K562 (cell line): ENCODE data around the gene BFSP2. TPM values are rescaled to one million over a fixed set of nuclear protein-coding genes. Genes with fewer than 3 reads are reported as not detected.

Experiments used
- ATAC-seq: fragments of 200-7000 bp; cut with Tn5 transposase; 3 replicates; pipeline ENCODE4 v1.9.1; 2020; ENCODE audit warnings: moderate library complexity
- BruUV-seq: library from RNA; stranded (reverse); fragments of 400-500 nt; replicated peaks from 2 replicates; lab custom pipeline; 2021; lab: Mats Ljungman, UMichigan
- CTCF ChIA-PET: fragments of 300-600 bp; formaldehyde crosslinking; extraction: SDS; loops from one replicate; lab custom pipeline; 2021; ENCODE audit warnings: low intra/inter-chr PET ratio; lab: Yijun Ruan, JAX
- POLR2A ChIA-PET: fragments of 300-600, 350-650 bp; sonication (Branson Sonifier 250); formaldehyde crosslinking; extraction: SDS; loops from one replicate; lab custom pipeline; 2021; ENCODE audit warnings: antibody characterized with exemption, inconsistent platforms; lab: Yijun Ruan, JAX
- DNase-seq, 4 experiments: peaks; one replicate each; pipeline versions ENCODE4 v3.0.0 to v3.0.0-alpha.2; 2011 to 2018; ENCODE audit warnings: low spot score in 3 of 4, mixed read lengths in 3 of 4; ENCODE audit errors: extremely low read depth in 1 of 4
- FAIRE-seq: peaks from 2 replicates; lab custom pipeline; 2011; peaks lifted over from hg19 to GRCh38; lab: Jason Lieb, UNC
- H2AFZ ChIP-seq: 2 replicates; pipeline ENCODE4 v1.6.0; 2011; ENCODE audit warnings: low read depth, low read length, control low read depth, inconsistent platforms
- H3K27ac ChIP-seq: fragments of 200-600 bp; 3 replicates; pipeline ENCODE4 v1.8.0; 2011; ENCODE audit warnings: low read depth, mild to moderate bottlenecking, control low read depth, inconsistent platforms, low read length, moderate library complexity, mixed read lengths; ENCODE audit errors: extremely low read depth
- H3K27me3 ChIP-seq, 2 experiments: fragments of 300-600 bp in 1 of 2; 2 replicates in 1 of 2; 3 replicates in 1 of 2; pipeline versions ENCODE4 v1.6.0 to v1.8.0; 2011; ENCODE audit warnings: inconsistent platforms in 2 of 2, low read length in 2 of 2, mild to moderate bottlenecking in 1 of 2, mixed read lengths in 1 of 2, moderate library complexity in 1 of 2; ENCODE audit not compliant: control insufficient read depth in 2 of 2, insufficient read depth in 2 of 2
- H3K36me3 ChIP-seq: fragments of 300-600 bp; 3 replicates; pipeline ENCODE4 v1.8.0; 2011; ENCODE audit warnings: mild to moderate bottlenecking, low read length, inconsistent platforms; ENCODE audit not compliant: control insufficient read depth, insufficient read depth
- H3K4me1 ChIP-seq, 2 experiments: fragments of 200-600 bp in 1 of 2; replicated peaks in 1 of 2; 2 replicates in 1 of 2; 3 replicates in 1 of 2; pipeline versions ENCODE4 v1.5.1 to v1.8.0; 2011; ENCODE audit warnings: inconsistent platforms in 2 of 2, low read length in 2 of 2, mild to moderate bottlenecking in 1 of 2, mixed read lengths in 1 of 2, moderate library complexity in 1 of 2; ENCODE audit not compliant: control insufficient read depth in 2 of 2, insufficient read depth in 2 of 2
- H3K4me2 ChIP-seq: 2 replicates; pipeline ENCODE4 v1.6.1; 2011; ENCODE audit warnings: low read length, control low read depth, inconsistent platforms, mixed read lengths; ENCODE audit not compliant: insufficient read depth
- H3K4me3 ChIP-seq: fragments of 200-600 bp; sonication (generic), shearing (Covaris generic); 2 replicates; pipeline ENCODE4 v1.5.1; 2016; ENCODE audit warnings: control low read depth, inconsistent platforms
- H3K79me2 ChIP-seq: fragments of 200-600 bp; 3 replicates; pipeline ENCODE4 v1.8.0; 2011; ENCODE audit warnings: low read length, inconsistent platforms; ENCODE audit not compliant: control insufficient read depth, insufficient read depth
- H3K9ac ChIP-seq, 2 experiments: 2 replicates each; pipeline versions ENCODE4 v1.6.0 to v1.6.1; 2011; ENCODE audit warnings: low read depth in 2 of 2, low read length in 2 of 2, control low read depth in 1 of 2, inconsistent platforms in 1 of 2, mild to moderate bottlenecking in 1 of 2, mixed read lengths in 1 of 2; ENCODE audit not compliant: insufficient read depth in 1 of 2
- H3K9me1 ChIP-seq: one replicate; pipeline ENCODE4 v1.6.0; 2011; ENCODE audit warnings: inconsistent platforms, mild to moderate bottlenecking, low read length, moderate library complexity; ENCODE audit not compliant: control insufficient read depth, insufficient read depth
- H3K9me3 ChIP-seq: replicated peaks from 2 replicates; pipeline ENCODE4 v1.5.1; 2011; ENCODE audit warnings: low read depth, low read length, inconsistent platforms; ENCODE audit not compliant: control insufficient read depth, insufficient read depth
- H4K20me1 ChIP-seq: replicated peaks from 2 replicates; pipeline ENCODE4 v1.6.1; 2011; ENCODE audit warnings: low read length, inconsistent platforms, mixed read lengths; ENCODE audit not compliant: control insufficient read depth, insufficient read depth
- AFF4 ChIP-seq: sonication (generic); formaldehyde crosslinking; IDR thresholded peaks from 2 replicates; pipeline ENCODE4 v1.8.0; 2023; ENCODE audit warnings: mild to moderate bottlenecking, missing genetic modification reagents
- FUS ChIP-seq: fragments of 200-400 bp; formaldehyde crosslinking; optimal IDR thresholded peaks from 2 replicates; pipeline ENCODE3; 2017; ENCODE audit warnings: low read depth, low read length
- GATAD2A ChIP-seq: fragments of 450-650 bp; IDR thresholded peaks from 2 replicates; pipeline ENCODE4 v1.6.1; 2017
- KLF13 ChIP-seq: fragments of 450-650 bp; IDR thresholded peaks from 2 replicates; pipeline ENCODE4 v1.6.1; 2016; ENCODE audit warnings: missing genetic modification characterization, low read depth, mild to moderate bottlenecking, missing compliant biosample characterization, moderate library complexity, borderline replicate concordance
- POU5F1 ChIP-seq: fragments of 150-350 bp; IDR thresholded peaks from 2 replicates; pipeline ENCODE4 v1.6.1; 2014; ENCODE audit warnings: borderline replicate concordance, low read length, low read depth, mild to moderate bottlenecking; ENCODE audit not compliant: partially characterized antibody
- SMAD1 ChIP-seq: fragments of 150-350 bp; IDR thresholded peaks from 2 replicates; pipeline ENCODE4 v1.6.1; 2014; ENCODE audit warnings: low read length, low read depth; ENCODE audit not compliant: partially characterized antibody
- SMARCE1 ChIP-seq: fragments of 450-650 bp; IDR thresholded peaks from 2 replicates; pipeline ENCODE4 v1.7.1; 2016; ENCODE audit warnings: mild to moderate bottlenecking
- ZC3H11A ChIP-seq: IDR thresholded peaks from 2 replicates; pipeline ENCODE4 v1.6.1; 2012; ENCODE audit warnings: low read depth, low read length, improper control_type of control experiment
- ZNF518B ChIP-seq: fragments of 250-450 bp; sonication (Bioruptor Pico); IDR thresholded peaks from 2 replicates; pipeline ENCODE4 v1.5.0; 2021; ENCODE audit warnings: mild to moderate bottlenecking, moderate library complexity
- ZNF785 ChIP-seq: fragments of 250-450 bp; sonication (Bioruptor Pico); IDR thresholded peaks from 2 replicates; pipeline ENCODE4 v1.4.0; 2020; ENCODE audit warnings: mild to moderate bottlenecking
- WGBS: fragments of 100-300 bp; shearing (Covaris generic); methylation state at CpG from one replicate; pipeline ENCODE4 v1.1.6; 2016; ENCODE audit warnings: low coverage, mixed read lengths; ENCODE audit not compliant: insufficient coverage; ENCODE audit errors: missing lambda C conversion rate; 5-methylcytosine and 5-hydroxymethylcytosine counted together
- in situ Hi-C: fragments of 300-500 bp; cut with MboI; formaldehyde crosslinking; loops from 4 replicates; pipeline ENCODE4 v1.15.0; 2018; ENCODE audit warnings: inconsistent platforms, mixed read lengths
- intact Hi-C: fragments of 100-400 bp; cut with micrococcal nuclease; formaldehyde crosslinking; loops from 2 replicates; pipeline ENCODE4 v1.14.2; 2022
- polyA plus RNA-seq, 8 experiments: library from polyadenylated mRNA; depleted of rRNA in 4 of 8; stranded (reverse) in 5 of 8; unstranded in 3 of 8; fragments of >200 nt; fragmentation: Nextera tagmentation in 2 of 8; fragmentation: Illumina TruSeq in 1 of 8; extraction: Ambion mirVana in 2 of 8; extraction: Trizol in 1 of 8; gene quantifications; 2 replicates each; pipeline versions ENCODE4 v1.2.1 to v1.2.3, GENCODE V29; 2011 to 2014; ENCODE audit warnings: inconsistent platforms in 1 of 8, missing spikeins in 1 of 8
- total RNA-seq, 7 experiments: library from RNA; depleted of rRNA in 6 of 7; stranded (reverse); fragments of >200 nt in 6 of 7; fragmentation: Illumina TruSeq in 2 of 7; extraction: Trizol in 2 of 7; gene quantifications; 2 replicates each; pipeline versions ENCODE4 v1.2.1 to v1.2.3, GENCODE V29; 2011 to 2021; ENCODE audit warnings: low replicate concordance in 1 of 7
- TF ChIP-seq, protein P1 (sequence below): fragments of 450-650 bp; IDR thresholded peaks from 2 replicates; pipeline ENCODE4 v1.7.1; 2018; ENCODE audit warnings: mild to moderate bottlenecking, low read depth; ENCODE audit not compliant: partially characterized antibody

The BFSP2 gene
- total and polyA plus RNA-seq, 9 of the 15 experiments (the other 6 are each of a cell fraction or from before 2014, with no cell fraction given): not detected

DNA sequence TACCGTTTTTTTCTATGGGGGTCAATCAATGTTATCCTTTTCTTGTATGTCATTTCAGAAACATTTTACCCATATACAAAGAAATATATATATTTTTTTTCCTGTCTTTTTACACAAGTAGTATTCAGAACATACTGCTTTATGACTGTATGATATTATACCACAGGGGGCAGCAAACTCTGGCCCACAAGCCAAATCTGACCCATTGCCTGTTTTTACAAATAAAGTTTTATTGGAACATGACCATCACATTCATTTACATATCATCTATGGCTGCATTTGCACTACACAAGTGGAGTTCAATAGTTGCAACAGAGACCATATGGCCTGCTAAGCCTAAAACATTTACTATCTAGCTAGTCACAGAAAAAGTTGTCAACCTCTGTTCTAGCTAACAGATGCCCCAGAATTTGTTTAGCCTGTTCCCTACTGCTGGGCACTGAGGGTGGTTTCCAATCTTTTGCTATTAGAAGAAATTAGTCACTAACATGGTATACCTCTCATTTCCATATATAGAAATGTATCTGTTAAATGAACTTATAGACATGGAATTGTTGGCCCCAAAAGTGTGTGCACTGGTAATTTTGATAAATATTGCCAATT is 57.7 kb downstream of the BFSP2 start (continued):
- TF ChIP-seq ZNF518B (CRISPR knock-in tag): no peak

DNA sequence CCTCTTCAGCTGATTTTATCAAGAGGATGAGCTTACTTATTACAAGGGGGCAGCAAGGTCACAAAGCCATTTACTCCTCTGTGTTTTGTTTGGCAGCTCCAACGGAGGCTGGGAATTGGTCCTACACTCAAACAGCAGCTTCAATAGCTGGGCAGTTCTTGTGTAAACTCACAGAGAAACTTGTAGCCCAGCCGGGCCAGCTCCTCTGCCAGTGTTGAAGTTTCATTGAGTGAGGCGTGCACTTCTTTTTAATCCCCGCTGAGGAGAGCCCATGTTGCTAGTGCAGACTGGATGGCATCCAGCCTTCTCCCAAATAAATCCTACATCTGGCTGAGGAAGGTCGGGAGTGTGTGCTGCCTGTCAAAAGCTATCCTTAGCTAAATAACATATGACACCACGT is 59.5 kb downstream of the BFSP2 start:
- no peaks in the 10 kb centered on the region for H3K4me1 ChIP-seq
- H3K9me3 ChIP-seq: no peaks in the 10 kb centered on the region
- H3K27me3 ChIP-seq: peaks cover 5 to 9% of the 10 kb centered on the region in 2 experiments; a peak in 3 of 5 replicates
- CTCF ChIA-PET: no interaction called here
- no peak overlapping the region for H3K9ac ChIP-seq
- H3K9me1 ChIP-seq: no peaks in the 10 kb centered on the region
- no peak for FAIRE-seq
- H3K27ac ChIP-seq: no peak overlapping the region
- no peak overlapping the region for H2AFZ ChIP-seq
- BruUV-seq: no TSS peak
- in situ Hi-C loops (no loop called here), intact Hi-C loops (no loop called here)
- H3K79me2 ChIP-seq: no peaks in the 10 kb centered on the region
- no peaks in the 10 kb centered on the region for H4K20me1 ChIP-seq
- no peak overlapping the region for H3K4me2 ChIP-seq
- H3K36me3 ChIP-seq: no peaks in the 10 kb centered on the region
- 2% methylated on average over 6 of the region's 6 CpGs for WGBS
- no peak overlapping the region for H3K4me3 ChIP-seq
- DNase-seq: no peak
- ATAC-seq: no peak
- POLR2A ChIA-PET: no interaction called here
- TF ChIP-seq ZC3H11A (no peak), POU5F1 (no peak), KLF13 (tag) (no peak), ZNF785 (CRISPR knock-in tag) (no peak), AFF4 (CRISPR knock-in tag) (no peak), SMAD1 (no peak), SMARCE1 (no peak), GATAD2A (no peak), FUS (no peak)
- TF ChIP-seq, protein P1, sequence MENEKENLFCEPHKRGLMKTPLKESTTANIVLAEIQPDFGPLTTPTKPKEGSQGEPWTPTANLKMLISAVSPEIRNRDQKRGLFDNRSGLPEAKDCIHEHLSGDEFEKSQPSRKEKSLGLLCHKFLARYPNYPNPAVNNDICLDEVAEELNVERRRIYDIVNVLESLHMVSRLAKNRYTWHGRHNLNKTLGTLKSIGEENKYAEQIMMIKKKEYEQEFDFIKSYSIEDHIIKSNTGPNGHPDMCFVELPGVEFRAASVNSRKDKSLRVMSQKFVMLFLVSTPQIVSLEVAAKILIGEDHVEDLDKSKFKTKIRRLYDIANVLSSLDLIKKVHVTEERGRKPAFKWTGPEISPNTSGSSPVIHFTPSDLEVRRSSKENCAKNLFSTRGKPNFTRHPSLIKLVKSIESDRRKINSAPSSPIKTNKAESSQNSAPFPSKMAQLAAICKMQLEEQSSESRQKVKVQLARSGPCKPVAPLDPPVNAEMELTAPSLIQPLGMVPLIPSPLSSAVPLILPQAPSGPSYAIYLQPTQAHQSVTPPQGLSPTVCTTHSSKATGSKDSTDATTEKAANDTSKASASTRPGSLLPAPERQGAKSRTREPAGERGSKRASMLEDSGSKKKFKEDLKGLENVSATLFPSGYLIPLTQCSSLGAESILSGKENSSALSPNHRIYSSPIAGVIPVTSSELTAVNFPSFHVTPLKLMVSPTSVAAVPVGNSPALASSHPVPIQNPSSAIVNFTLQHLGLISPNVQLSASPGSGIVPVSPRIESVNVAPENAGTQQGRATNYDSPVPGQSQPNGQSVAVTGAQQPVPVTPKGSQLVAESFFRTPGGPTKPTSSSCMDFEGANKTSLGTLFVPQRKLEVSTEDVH: no peak
